SK-N-MC (cell line): ENCODE data around the gene THRA.

Experiments used
- EZH2 ChIP-seq: fragments of 200-600 bp; sonication (generic); IDR thresholded peaks from one replicate; pipeline ENCODE4 v1.6.1; 2017; ENCODE audit warnings: antibody characterized with exemption
- FOXP2 ChIP-seq: optimal IDR thresholded peaks from 2 replicates; pipeline ENCODE3; 2011; ENCODE audit warnings: mild to moderate bottlenecking, moderate library complexity; ENCODE audit not compliant: insufficient read depth; ENCODE audit errors: extremely low read length, control extremely low read depth
- POLR2AphosphoS5 ChIP-seq: IDR thresholded peaks from 2 replicates; pipeline ENCODE4 v1.6.1; 2012; ENCODE audit warnings: mild to moderate bottlenecking, low read depth, low read length, borderline replicate concordance

GRCh38 chr17:40059729-40060475 lies 2.9 kb upstream of the THRA start:
- TF ChIP-seq EZH2 (no peak), POLR2AphosphoS5 (no peak), FOXP2 (no peak)
